Neuronal stem cell (in vitro differentiated cells): ENCODE measurements around the gene ATP1A4.
A peak's percentile ranks its signal among the peaks of the same experiment; 100 is the strongest.

Experiments
- DNase-seq: peaks from one replicate; pipeline ENCODE4 v3.0.0-alpha.2; 2013; ENCODE audit warnings: low spot score
- H2AFZ ChIP-seq: one replicate; pipeline ENCODE4 v1.6.1; 2013; ENCODE audit warnings: mild to moderate bottlenecking, low read length, inconsistent platforms
- H2AK5ac ChIP-seq: 2 replicates; pipeline ENCODE4 v1.6.1; 2013; ENCODE audit warnings: low read depth, mild to moderate bottlenecking, inconsistent platforms, low read length, moderate library complexity, mixed read lengths
- H2BK120ac ChIP-seq: 2 replicates; pipeline ENCODE4 v1.6.1; 2013; ENCODE audit warnings: low read depth, mild to moderate bottlenecking, inconsistent platforms, low read length, moderate library complexity, mixed read lengths
- H2BK12ac ChIP-seq: one replicate; pipeline ENCODE4 v1.6.1; 2013; ENCODE audit warnings: low read length, inconsistent platforms
- H2BK15ac ChIP-seq: 2 replicates; pipeline ENCODE4 v1.6.1; 2013; ENCODE audit warnings: mild to moderate bottlenecking, low read length, inconsistent platforms, mixed read lengths
- H2BK5ac ChIP-seq: one replicate; pipeline ENCODE4 v1.6.1; 2013; ENCODE audit warnings: inconsistent platforms, mild to moderate bottlenecking, low read length, moderate library complexity
- H3K14ac ChIP-seq: one replicate; pipeline ENCODE4 v1.6.1; 2013; ENCODE audit warnings: low read length, inconsistent platforms
- H3K18ac ChIP-seq: 2 replicates; pipeline ENCODE4 v1.6.1; 2013; ENCODE audit warnings: low read length, inconsistent platforms
- H3K23ac ChIP-seq: 2 replicates; pipeline ENCODE4 v1.6.1; 2013; ENCODE audit warnings: low read depth, mild to moderate bottlenecking, mixed read lengths, low read length, inconsistent platforms; ENCODE audit not compliant: poor library complexity
- H3K27ac ChIP-seq: replicated peaks from 3 replicates; pipeline ENCODE4 v1.5.1; 2013; ENCODE audit warnings: low read length, inconsistent platforms
- H3K27me3 ChIP-seq, 3 experiments: 2 replicates each; pipeline ENCODE4 v1.6.1; 2013; ENCODE audit warnings: low read length in 3 of 3, mild to moderate bottlenecking in 2 of 3, inconsistent platforms in 1 of 3, low read depth in 1 of 3, mixed read lengths in 1 of 3, moderate library complexity in 1 of 3; ENCODE audit not compliant: control insufficient read depth in 3 of 3, insufficient read depth in 3 of 3
- H3K36me3 ChIP-seq, 2 donors: replicated peaks in 1 of 2; 2 replicates each; pipeline ENCODE4 v1.6.1; 2013; ENCODE audit warnings: low read length in 2 of 2; ENCODE audit not compliant: control insufficient read depth in 2 of 2, insufficient read depth in 2 of 2
- H3K4ac ChIP-seq: 2 replicates; pipeline ENCODE4 v1.6.1; 2013; ENCODE audit warnings: inconsistent platforms, mild to moderate bottlenecking, low read length, moderate library complexity
- H3K4me1 ChIP-seq, 2 donors: 1 replicate in 1 of 2; 2 replicates in 1 of 2; pipeline ENCODE4 v1.6.1; 2013; ENCODE audit warnings: low read length in 2 of 2, low read depth in 1 of 2; ENCODE audit not compliant: control insufficient read depth in 2 of 2, insufficient read depth in 1 of 2
- H3K4me2 ChIP-seq: one replicate; pipeline ENCODE4 v1.6.1; 2013; ENCODE audit warnings: mild to moderate bottlenecking, low read length, inconsistent platforms; ENCODE audit not compliant: insufficient read depth, poor library complexity, severe bottlenecking
- H3K4me3 ChIP-seq, 2 donors: 2 replicates each; pipeline ENCODE4 v1.5.1; 2013; ENCODE audit warnings: low read length in 2 of 2, mild to moderate bottlenecking in 2 of 2, inconsistent platforms in 1 of 2, moderate library complexity in 1 of 2
- H3K79me1 ChIP-seq: one replicate; pipeline ENCODE4 v1.6.1; 2013; ENCODE audit warnings: low read depth, mild to moderate bottlenecking, inconsistent platforms, low read length, moderate library complexity
- H3K9ac ChIP-seq: one replicate; pipeline ENCODE4 v1.6.1; 2013; ENCODE audit warnings: mild to moderate bottlenecking, low read depth, low read length, inconsistent platforms; ENCODE audit not compliant: poor library complexity
- H3K9me3 ChIP-seq, 2 donors: replicated peaks in 1 of 2; 2 replicates each; pipeline versions ENCODE3 to v1.6.1; 2013; ENCODE audit warnings: low read length in 2 of 2, mild to moderate bottlenecking in 2 of 2, inconsistent platforms in 1 of 2, low read depth in 1 of 2, mixed read lengths in 1 of 2, moderate library complexity in 1 of 2; ENCODE audit not compliant: control insufficient read depth in 2 of 2, insufficient read depth in 1 of 2
- H4K8ac ChIP-seq: one replicate; pipeline ENCODE4 v1.6.1; 2013; ENCODE audit warnings: low read depth, mild to moderate bottlenecking, inconsistent platforms, low read length, moderate library complexity
- H4K91ac ChIP-seq: one replicate; pipeline ENCODE4 v1.6.1; 2013; ENCODE audit warnings: low read length, low read depth, mild to moderate bottlenecking, inconsistent platforms; ENCODE audit not compliant: poor library complexity
- WGBS, 2 donors: extraction: QIAGEN DNeasy Blood & Tissue Kit; methylation state at CpG; one replicate each; pipeline ENCODE4 v1.1.7; 2013; ENCODE audit warnings: missing lambda C conversion rate in 2 of 2, mixed read lengths in 1 of 2; ENCODE audit not compliant: insufficient read length in 2 of 2, insufficient replicate concordance in 1 of 2; ENCODE audit errors: extremely low coverage in 2 of 2; 5-methylcytosine and 5-hydroxymethylcytosine counted together

The ATP1A4 gene

DNA sequence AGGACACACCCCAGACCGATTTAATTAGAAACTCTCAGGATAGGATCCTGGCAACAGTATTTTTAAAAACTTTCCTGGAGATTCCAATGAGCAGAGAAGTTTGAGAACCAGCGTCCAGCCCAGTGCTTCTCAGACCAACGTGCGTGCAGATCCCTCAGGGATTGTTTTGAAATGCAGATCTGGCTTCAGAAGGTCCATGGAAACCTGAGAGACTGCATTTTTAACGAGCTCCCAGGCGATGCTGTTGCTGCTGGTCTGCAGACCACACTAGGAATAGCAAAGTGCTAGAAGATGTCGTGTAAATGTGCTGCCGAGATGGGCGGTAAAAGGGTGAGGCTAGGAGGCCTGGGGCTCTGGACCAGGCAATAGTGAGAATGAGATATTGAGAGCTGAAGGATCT lies 20.6 kb downstream of the ATP1A4 start:
- Histone ChIP-seq H3K79me1 (no peaks in the 10 kb centered on the region), H4K91ac (no peak overlapping the region), H2BK12ac (no peak overlapping the region), H4K8ac (no peak overlapping the region), H3K36me3 (no peaks in the 10 kb centered on the region), H3K27me3 (no peaks in the 10 kb centered on the region), H2BK5ac (no peak overlapping the region), H2BK15ac (no peak overlapping the region), H3K27ac (no peak overlapping the region), H3K14ac (no peak overlapping the region), H3K4me2 (no peak overlapping the region), H2BK120ac (no peak overlapping the region), H2AK5ac (no peak overlapping the region), H3K9ac (no peak overlapping the region), H3K18ac (no peak overlapping the region), H3K23ac (no peak overlapping the region), H2AFZ (peak overlapping the region; percentile 36), H3K4me1 (peaks cover 11 to 39% of the 10 kb centered on the region in 2 donors), H3K9me3 (peaks cover 0 to 2% of the 10 kb centered on the region in 2 donors), H3K4me3 (no peak overlapping the region), H3K4ac (no peak overlapping the region)
- WGBS, 2 donors: no CpG with 5 or more reads among the region's 9 CpGs
- DNase-seq: no peak

DNA sequence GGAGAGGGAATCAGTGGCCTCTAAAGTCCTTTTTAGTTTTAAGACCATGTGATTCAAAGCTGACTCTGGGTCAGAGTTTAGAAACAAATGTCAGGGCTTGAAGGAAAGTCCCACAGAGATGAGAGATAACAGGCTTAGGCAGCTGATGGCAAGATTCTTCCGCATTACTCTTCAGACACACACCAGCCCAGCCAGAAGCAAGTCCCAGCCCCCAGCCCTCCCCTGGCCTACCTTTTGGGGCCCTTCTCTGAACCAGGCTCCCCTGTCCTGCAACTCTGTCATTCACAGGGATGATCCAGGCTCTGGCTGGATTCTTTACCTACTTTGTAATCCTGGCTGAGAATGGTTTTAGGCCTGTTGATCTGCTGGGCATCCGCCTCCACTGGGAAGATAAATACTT lies 25.8 kb downstream of the ATP1A4 start:
- no peak overlapping the region for H3K4ac ChIP-seq
- H3K23ac ChIP-seq: no peak overlapping the region
- peaks cover 0 to 5% of the 10 kb centered on the region in 2 donors for H3K9me3 ChIP-seq
- H2BK12ac ChIP-seq: no peak overlapping the region
- no peak overlapping the region for H2AK5ac ChIP-seq
- no peak overlapping the region for H4K8ac ChIP-seq
- H2BK15ac ChIP-seq: no peak overlapping the region
- no peaks in the 10 kb centered on the region for H3K27me3 ChIP-seq
- DNase-seq: no peak
- H3K4me2 ChIP-seq: no peak overlapping the region
- peaks cover 7 to 11% of the 10 kb centered on the region in 2 donors for H3K4me1 ChIP-seq
- H3K18ac ChIP-seq: no peak overlapping the region
- H2BK120ac ChIP-seq: no peak overlapping the region
- no peaks in the 10 kb centered on the region for H3K79me1 ChIP-seq
- H3K36me3 ChIP-seq: no peaks in the 10 kb centered on the region
- no peak overlapping the region for H3K9ac ChIP-seq
- no CpG with 5 or more reads among the region's 2 CpGs for WGBS, 2 donors
- peak overlapping the region; percentile 19 for H3K27ac ChIP-seq
- no peak overlapping the region for H3K4me3 ChIP-seq
- H2BK5ac ChIP-seq: no peak overlapping the region
- H3K14ac ChIP-seq: no peak overlapping the region
- H2AFZ ChIP-seq: peak overlapping the region; percentile 21
- H4K91ac ChIP-seq: no peak overlapping the region

DNA sequence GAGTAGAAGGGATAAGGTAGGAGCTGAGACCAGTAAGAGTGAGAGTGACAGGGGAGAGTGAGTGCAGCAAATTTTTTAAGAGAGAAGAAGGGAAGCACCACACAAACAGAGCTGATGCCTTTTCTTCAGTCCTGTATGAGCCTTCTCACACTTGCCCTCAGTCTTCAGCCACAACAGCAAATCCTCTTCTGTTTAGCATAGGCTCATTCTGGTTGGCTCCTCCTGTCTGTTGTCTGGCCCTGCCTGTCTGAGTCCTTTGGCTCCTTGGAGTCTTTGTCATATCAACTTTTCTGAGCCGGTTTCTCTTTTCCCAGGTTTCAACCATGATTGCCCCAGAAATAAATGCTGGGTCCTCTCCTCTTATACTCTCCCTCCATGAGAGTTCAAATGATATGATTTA lies 26.3 kb downstream of the ATP1A4 start:
- Histone ChIP-seq H3K9ac (no peak overlapping the region), H3K9me3 (peaks cover 0 to 5% of the 10 kb centered on the region in 2 donors), H3K27ac (peak overlapping the region; percentile 19), H3K36me3 (no peaks in the 10 kb centered on the region), H3K4me2 (no peak overlapping the region), H2AK5ac (no peak overlapping the region), H3K4me1 (peaks cover 7% of the 10 kb centered on the region in 2 donors), H3K18ac (no peak overlapping the region), H2AFZ (peak overlapping the region; percentile 21), H3K27me3 (no peaks in the 10 kb centered on the region), H3K4ac (no peak overlapping the region), H4K8ac (no peak overlapping the region), H2BK12ac (no peak overlapping the region), H3K23ac (no peak overlapping the region), H3K79me1 (no peaks in the 10 kb centered on the region), H2BK120ac (no peak overlapping the region), H2BK5ac (no peak overlapping the region), H4K91ac (no peak overlapping the region), H3K14ac (no peak overlapping the region), H3K4me3 (no peak overlapping the region), H2BK15ac (no peak overlapping the region)
- no peak for DNase-seq
- WGBS, 2 donors: no CpG with 5 or more reads among the region's 1 CpG

DNA sequence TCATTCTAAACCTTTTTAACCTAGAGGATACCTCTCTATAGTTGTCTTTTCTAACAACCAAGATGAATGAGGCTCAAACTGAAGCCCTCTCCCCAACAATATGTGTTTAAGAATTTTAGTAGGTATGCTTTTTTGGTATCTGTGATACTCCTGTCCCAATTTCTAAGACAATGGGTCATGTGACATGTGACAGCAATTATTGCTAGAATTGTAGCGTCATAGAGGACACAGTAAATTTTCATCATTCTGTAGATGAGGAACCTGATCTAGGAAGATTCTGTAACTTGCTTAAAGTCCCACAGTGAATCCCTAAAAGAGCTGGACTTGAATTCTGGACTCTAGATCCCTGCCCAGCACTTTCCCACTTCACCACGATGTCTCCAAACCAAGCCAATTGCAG lies 27.3 kb downstream of the ATP1A4 start:
- Histone ChIP-seq H2AK5ac (no peak overlapping the region), H3K27me3 (no peaks in the 10 kb centered on the region), H3K36me3 (no peaks in the 10 kb centered on the region), H3K18ac (no peak overlapping the region), H3K4ac (no peak overlapping the region), H3K14ac (no peak overlapping the region), H4K91ac (no peak overlapping the region), H2BK120ac (no peak overlapping the region), H3K9me3 (peaks cover 0 to 5% of the 10 kb centered on the region in 2 donors), H3K4me3 (no peak overlapping the region), H2BK5ac (no peak overlapping the region), H3K23ac (no peak overlapping the region), H2BK12ac (no peak overlapping the region), H3K27ac (no peak overlapping the region), H3K9ac (no peak overlapping the region), H4K8ac (no peak overlapping the region), H3K4me1 (peaks cover 5 to 7% of the 10 kb centered on the region in 2 donors), H2BK15ac (no peak overlapping the region), H3K79me1 (no peaks in the 10 kb centered on the region), H2AFZ (no peak overlapping the region), H3K4me2 (no peak overlapping the region)
- DNase-seq: no peak
- WGBS, 2 donors: no CpG with 5 or more reads among the region's 2 CpGs
